Daoy (cell line): Measurements from ENCODE around the gene RGS18. TPM values are rescaled to one million over a fixed set of nuclear protein-coding genes. Genes with fewer than 3 reads are reported as not detected.
"Not testable (repeated sequence)": the region's sequence is repeated elsewhere in the genome, so short reads cannot be mapped to it uniquely, and the experiment has no call there.

Experiments
- DNase-seq: peaks from one replicate; pipeline ENCODE4 v3.0.0-alpha.2; 2015; ENCODE audit warnings: low read depth
- total RNA-seq: library from RNA; depleted of rRNA; stranded (reverse); fragments of >200 nt; shearing (Covaris generic); gene quantifications from 2 replicates; pipeline ENCODE4 v1.2.3, GENCODE V29; 2014

Gene RGS18
- total RNA-seq, 1 experiment from 2014 or later, result not detected

- DNase-seq, result not testable (repeated sequence)
Observed at GRCh38 chr1:192165002-192165401, 6.7 kb downstream of the RGS18 start.

GRCh38 chr1:192167011-192167410 lies 8.7 kb downstream of the RGS18 start:
- no peak for DNase-seq

- DNase-seq, result no peak
Observed at GRCh38 chr1:192167911-192168700, 9.8 kb downstream of the RGS18 start.

- DNase-seq, result no peak
Observed at GRCh38 chr1:192168964-192169363, 10.7 kb downstream of the RGS18 start.

- DNase-seq, result no peak
Observed at GRCh38 chr1:192170196-192170984, 12.1 kb downstream of the RGS18 start.

- DNase-seq, result no peak
Observed at GRCh38 chr1:192171123-192171522, 12.9 kb downstream of the RGS18 start.

- DNase-seq, result no peak
Observed at GRCh38 chr1:192175971-192176370, 17.7 kb downstream of the RGS18 start.

GRCh38 chr1:192183788-192184187 lies 25.5 kb downstream of the RGS18 start:
- no peak for DNase-seq

GRCh38 chr1:192186197-192186596 lies 27.9 kb downstream of the RGS18 start:
- DNase-seq, result no peak

- DNase-seq, result no peak
Observed at GRCh38 chr1:192190066-192190465, 31.8 kb downstream of the RGS18 start.

- no peak for DNase-seq
Observed at GRCh38 chr1:192201303-192201702, 43.0 kb downstream of the RGS18 start.

GRCh38 chr1:192224396-192224795 lies 66.1 kb downstream of the RGS18 start:
- DNase-seq, result no peak

GRCh38 chr1:192224846-192225245 lies 66.6 kb downstream of the RGS18 start:
- no peak for DNase-seq

- DNase-seq, result no peak
Observed at GRCh38 chr1:192225266-192225665, 67.0 kb downstream of the RGS18 start.

- DNase-seq, result no peak
Observed at GRCh38 chr1:192225703-192226102, 67.4 kb downstream of the RGS18 start.

GRCh38 chr1:192227330-192227729 lies 69.1 kb downstream of the RGS18 start:
- no peak for DNase-seq

GRCh38 chr1:192227980-192228379 lies 69.7 kb downstream of the RGS18 start:
- not testable (repeated sequence) for DNase-seq

- no peak for DNase-seq
Observed at GRCh38 chr1:192232817-192233417, 74.7 kb downstream of the RGS18 start.

GRCh38 chr1:192235127-192235526 lies 76.9 kb downstream of the RGS18 start:
- DNase-seq, result no peak
